ENCODE measurements around the gene PICALM.

GRCh38 chr11:85912414-85912813, 156.5 kb downstream of the PICALM start:
- TF ChIP-seq POLR2AphosphoS5 (IDR thresholded peaks at IDR 0.05; ENCODE audit: insufficient read depth, low read depth, low read length): no peak
- TF ChIP-seq, protein P1, sequence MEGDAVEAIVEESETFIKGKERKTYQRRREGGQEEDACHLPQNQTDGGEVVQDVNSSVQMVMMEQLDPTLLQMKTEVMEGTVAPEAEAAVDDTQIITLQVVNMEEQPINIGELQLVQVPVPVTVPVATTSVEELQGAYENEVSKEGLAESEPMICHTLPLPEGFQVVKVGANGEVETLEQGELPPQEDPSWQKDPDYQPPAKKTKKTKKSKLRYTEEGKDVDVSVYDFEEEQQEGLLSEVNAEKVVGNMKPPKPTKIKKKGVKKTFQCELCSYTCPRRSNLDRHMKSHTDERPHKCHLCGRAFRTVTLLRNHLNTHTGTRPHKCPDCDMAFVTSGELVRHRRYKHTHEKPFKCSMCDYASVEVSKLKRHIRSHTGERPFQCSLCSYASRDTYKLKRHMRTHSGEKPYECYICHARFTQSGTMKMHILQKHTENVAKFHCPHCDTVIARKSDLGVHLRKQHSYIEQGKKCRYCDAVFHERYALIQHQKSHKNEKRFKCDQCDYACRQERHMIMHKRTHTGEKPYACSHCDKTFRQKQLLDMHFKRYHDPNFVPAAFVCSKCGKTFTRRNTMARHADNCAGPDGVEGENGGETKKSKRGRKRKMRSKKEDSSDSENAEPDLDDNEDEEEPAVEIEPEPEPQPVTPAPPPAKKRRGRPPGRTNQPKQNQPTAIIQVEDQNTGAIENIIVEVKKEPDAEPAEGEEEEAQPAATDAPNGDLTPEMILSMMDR (IDR thresholded peaks at IDR 0.05; ENCODE audit: extremely low read depth in 1 of 2, insufficient read depth in 1 of 2, low read depth in 1 of 2, low read length in 2 of 2): no peak
- no peak for TF ChIP-seq POLR2A (IDR thresholded peaks at IDR 0.05; ENCODE audit: low read depth, low read length)

All from endothelial cell of umbilical vein (primary cell).